GM20000 (cell line): Measurements from ENCODE around the gene ADAMTSL5.

Experiments used
- DNase-seq: peaks from one replicate; pipeline ENCODE4 v3.0.0; 2012; ENCODE audit warnings: low spot score
- TF ChIP-seq, protein P1 (sequence below): IDR thresholded peaks from 2 replicates; pipeline ENCODE4 v1.5.1; 2012; ENCODE audit warnings: mild to moderate bottlenecking, control low read depth; ENCODE audit errors: extremely low read depth, missing control alignments

Gene ADAMTSL5

DNA sequence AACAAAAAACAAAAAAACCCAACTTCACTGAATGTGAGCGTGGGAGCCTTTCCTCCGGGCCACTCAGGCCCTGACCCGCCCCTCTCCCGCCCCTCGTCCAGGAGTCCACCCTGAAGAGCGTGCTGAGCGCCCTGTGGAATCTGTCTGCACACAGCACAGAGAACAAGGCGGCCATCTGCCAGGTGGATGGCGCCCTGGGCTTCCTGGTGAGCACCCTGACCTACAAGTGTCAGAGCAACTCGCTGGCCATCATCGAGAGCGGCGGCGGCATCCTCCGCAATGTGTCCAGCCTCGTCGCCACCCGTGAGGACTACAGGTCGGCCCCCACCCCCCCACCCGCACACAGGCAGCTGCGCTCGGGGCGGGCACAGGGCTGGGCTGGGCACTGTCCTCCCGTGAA is 51.0 kb downstream of the ADAMTSL5 start:
- DNase-seq = no peak
- TF ChIP-seq, protein P1, sequence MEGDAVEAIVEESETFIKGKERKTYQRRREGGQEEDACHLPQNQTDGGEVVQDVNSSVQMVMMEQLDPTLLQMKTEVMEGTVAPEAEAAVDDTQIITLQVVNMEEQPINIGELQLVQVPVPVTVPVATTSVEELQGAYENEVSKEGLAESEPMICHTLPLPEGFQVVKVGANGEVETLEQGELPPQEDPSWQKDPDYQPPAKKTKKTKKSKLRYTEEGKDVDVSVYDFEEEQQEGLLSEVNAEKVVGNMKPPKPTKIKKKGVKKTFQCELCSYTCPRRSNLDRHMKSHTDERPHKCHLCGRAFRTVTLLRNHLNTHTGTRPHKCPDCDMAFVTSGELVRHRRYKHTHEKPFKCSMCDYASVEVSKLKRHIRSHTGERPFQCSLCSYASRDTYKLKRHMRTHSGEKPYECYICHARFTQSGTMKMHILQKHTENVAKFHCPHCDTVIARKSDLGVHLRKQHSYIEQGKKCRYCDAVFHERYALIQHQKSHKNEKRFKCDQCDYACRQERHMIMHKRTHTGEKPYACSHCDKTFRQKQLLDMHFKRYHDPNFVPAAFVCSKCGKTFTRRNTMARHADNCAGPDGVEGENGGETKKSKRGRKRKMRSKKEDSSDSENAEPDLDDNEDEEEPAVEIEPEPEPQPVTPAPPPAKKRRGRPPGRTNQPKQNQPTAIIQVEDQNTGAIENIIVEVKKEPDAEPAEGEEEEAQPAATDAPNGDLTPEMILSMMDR = no peak

DNA sequence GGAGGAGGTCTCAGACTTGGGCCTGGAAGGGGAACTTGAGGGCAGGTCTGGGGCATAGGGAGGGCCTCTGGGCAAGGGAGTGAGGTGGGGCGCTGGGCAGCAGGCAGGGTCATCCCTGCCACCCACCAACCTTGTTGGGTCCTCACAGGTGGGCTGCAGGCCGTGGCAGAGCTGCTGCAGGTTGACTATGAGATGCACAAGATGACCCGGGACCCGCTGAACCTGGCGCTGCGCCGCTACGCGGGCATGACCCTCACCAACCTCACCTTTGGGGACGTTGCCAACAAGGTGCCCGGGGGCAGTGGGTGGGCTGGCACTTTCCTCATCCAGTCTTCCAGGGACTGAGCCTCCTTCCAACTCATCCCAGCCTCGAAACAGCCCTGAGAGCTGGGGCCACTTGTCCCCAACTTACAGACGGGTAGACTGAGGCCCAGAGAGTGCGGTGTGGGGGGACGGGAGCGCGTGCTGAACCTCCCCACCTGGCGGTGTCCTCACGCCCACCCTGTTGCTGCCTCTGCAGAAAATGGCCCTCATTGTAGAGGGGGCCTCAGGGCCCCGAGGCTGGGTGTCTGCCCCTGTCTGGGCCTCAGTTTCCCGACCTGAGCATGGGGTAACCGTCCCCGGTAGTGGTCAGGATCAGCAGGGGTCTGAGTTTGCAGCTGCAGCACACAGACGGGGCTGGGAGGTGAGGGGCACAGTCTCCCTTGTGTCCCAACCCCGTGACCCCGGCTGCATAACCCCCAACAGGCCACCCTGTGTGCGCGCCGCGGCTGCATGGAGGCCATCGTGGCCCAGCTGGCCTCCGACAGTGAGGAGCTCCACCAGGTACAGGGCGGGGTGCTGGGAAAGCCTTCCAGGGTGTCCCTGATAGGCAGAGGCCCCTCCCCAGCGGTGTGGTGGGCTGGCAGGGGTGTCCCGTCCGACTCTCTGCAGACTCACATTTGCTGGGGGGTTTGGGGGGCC is 52.5 kb downstream of the ADAMTSL5 start:
- TF ChIP-seq, protein P1 = no peak
- DNase-seq = no peak

DNA sequence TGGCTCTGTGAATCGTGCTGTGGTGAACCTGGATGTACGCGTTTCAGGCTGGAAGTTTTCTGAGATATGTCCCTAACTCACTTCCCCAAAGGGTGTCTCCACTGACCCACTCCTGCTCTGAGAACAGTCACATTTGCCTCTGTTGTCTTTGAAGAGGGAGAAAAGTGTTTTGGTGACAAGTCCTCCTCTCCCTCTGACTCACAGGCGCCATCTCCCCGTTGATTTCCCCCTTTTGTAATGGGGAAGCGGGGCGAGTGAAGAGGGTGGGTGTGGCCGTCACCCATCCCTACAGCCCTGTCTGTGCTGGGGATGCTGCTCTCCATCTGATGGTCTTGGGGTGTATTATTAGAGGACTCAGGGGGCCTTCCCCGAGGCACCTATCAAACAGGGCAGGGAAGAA is 53.3 kb downstream of the ADAMTSL5 start:
- TF ChIP-seq, protein P1 = no peak

DNA sequence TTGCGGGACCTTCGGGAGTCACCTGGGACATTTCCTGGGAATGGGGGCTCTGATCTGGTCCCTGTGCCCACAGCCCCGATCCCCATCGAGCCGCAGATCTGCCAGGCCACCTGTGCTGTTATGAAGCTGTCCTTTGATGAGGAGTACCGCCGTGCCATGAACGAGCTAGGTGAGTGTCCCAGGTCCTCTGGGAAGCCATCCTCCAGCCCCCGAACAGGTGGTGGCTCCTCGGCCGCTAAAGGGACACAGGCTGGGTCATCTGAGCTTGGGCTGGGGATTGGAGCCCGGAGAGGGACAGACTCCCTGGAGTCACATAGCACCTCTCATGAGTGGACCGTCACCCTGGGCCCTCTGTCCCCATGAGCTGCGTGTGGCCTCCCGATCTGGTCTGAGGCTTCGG is 54.9 kb downstream of the ADAMTSL5 start:
- no peak for DNase-seq
- TF ChIP-seq, protein P1 = no peak

More for the DNA sequence above, 53.3 kb downstream of the ADAMTSL5 start:
- DNase-seq = no peak

DNA sequence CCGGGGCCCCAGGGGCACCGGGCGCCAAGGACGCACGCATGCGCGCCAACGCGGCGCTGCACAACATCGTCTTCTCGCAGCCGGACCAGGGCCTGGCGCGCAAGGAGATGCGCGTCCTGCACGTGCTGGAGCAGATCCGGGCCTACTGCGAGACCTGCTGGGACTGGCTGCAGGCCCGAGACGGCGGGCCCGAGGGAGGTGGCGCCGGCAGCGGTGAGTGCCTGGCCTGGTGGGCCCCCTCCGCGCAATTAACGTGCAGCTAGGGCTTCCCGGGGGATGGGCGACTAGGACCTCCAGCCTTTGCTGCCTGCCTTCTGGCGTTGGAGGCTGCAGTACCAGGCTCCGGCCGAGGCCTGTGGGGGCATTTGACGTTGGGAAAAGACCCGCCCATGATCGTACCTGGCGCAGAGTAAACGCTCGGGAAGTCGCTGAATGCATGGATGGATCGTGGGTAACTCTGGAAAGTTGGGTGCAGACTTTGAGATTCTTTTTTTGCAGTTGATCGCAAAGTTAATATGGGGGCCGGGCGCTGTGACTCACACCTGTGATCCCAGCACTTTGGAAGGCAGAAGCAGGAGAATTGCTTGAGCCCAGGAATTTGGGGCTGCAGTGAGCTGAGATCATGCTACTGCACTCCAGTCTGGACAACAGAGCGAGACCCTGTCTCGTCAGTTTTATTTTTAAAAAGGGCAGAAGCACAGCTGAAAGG is 55.6 kb downstream of the ADAMTSL5 start:
- DNase-seq = no peak
- TF ChIP-seq, protein P1 = no peak

DNA sequence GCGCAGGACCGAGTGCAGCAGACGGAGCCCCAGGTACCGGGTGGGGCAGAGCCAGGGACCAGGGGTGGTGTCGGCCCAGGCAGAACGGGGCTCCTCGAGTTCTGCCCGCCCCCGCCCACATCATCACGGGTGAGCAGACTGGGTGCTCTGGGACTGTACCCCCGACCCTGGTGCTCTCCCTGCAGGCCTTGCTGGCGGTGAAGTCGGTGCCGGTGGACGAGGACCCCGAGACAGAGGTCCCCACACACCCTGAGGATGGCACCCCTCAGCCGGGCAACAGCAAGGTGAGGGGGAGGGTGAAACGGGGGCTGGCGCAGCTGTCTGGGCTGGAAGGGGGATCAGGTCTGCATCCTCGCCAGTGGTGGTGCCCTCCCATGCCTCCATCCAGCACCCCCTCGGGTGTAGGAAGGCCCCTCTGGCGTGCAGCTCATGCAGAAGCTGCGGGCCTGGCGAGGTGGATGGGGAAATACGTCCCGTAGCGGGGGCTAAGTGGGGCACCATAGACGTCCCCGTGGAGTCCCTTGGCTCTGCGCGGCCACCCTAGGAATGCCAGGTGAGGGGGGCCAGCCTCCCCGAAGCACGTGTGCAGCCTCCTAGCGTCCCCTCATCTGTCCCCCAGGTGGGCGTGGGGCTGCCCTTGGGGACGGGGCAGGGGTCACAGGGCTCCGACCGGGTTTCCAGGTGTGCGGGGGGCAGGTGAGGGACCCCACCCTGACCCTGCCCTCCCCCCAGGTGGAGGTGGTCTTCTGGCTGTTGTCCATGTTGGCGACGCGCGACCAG is 56.5 kb downstream of the ADAMTSL5 start:
- TF ChIP-seq, protein P1 = no peak
- DNase-seq = no peak
